Stomach (tissue), 19 donors: Measurements from ENCODE around the gene GOLGA6L10. TPM values are rescaled to one million over a fixed set of nuclear protein-coding genes. Genes with fewer than 3 reads are reported as not detected.
"Not testable (repeated sequence)": the region's sequence is repeated elsewhere in the genome, so short reads cannot be mapped to it uniquely, and the experiment has no call there.

Experiments used
- DNase-seq, 2 donors: peaks; one replicate each; pipeline versions ENCODE4 v3.0.0 to v3.0.0-alpha.2; 2013 to 2019
- H3K27ac ChIP-seq, 5 donors: fragments of 200-600 bp in 4 of 5; sonication (generic) in 4 of 5; one replicate each; pipeline ENCODE4 v1.5.1; 2013 to 2019; ENCODE audit warnings: mild to moderate bottlenecking in 1 of 5, moderate library complexity in 1 of 5
- H3K27me3 ChIP-seq, 3 donors: fragments of 200-600 bp; sonication (generic); one replicate each; pipeline ENCODE4 v1.5.1; 2017 to 2019; ENCODE audit warnings: mixed run types in 1 of 3
- H3K36me3 ChIP-seq, 4 donors: fragments of 200-600 bp; sonication (generic); 1 replicate in 3 of 4; 2 replicates in 1 of 4; pipeline ENCODE4 v1.5.1; 2016 to 2019
- H3K4me1 ChIP-seq, 4 donors: fragments of 200-600 bp; sonication (generic); one replicate each; pipeline ENCODE4 v1.5.1; 2016 to 2019
- H3K4me3 ChIP-seq, 4 donors: fragments of 200-600 bp; sonication (generic) in 3 of 4; one replicate each; pipeline ENCODE4 v1.5.1; 2016 to 2019; ENCODE audit warnings: mild to moderate bottlenecking in 1 of 4
- H3K9me3 ChIP-seq, 4 donors: fragments of 200-600 bp; sonication (generic); one replicate each; pipeline ENCODE4 v1.5.1; 2016 to 2019
- EP300 ChIP-seq: sonication (generic); formaldehyde crosslinking; IDR thresholded peaks from one replicate; pipeline ENCODE4 v1.6.1; 2017; ENCODE audit warnings: antibody characterized with exemption
- POLR2A ChIP-seq, 4 donors: fragments of 450-650 bp; IDR thresholded peaks; one replicate each; pipeline ENCODE4 v1.6.1; 2016; ENCODE audit warnings: antibody characterized with exemption in 4 of 4, control low read depth in 2 of 4, mild to moderate bottlenecking in 1 of 4, moderate library complexity in 1 of 4
- POLR2AphosphoS5 ChIP-seq, 3 donors: sonication (generic); formaldehyde crosslinking; IDR thresholded peaks; one replicate each; pipeline ENCODE4 v1.6.1; 2016; ENCODE audit warnings: antibody characterized with exemption in 3 of 3
- WGBS, 5 donors: extraction: QIAGEN DNeasy Blood & Tissue Kit in 3 of 5; methylation state at CpG; one replicate each; pipeline versions ENCODE4 v1.1.5 to v1.1.7; 2013 to 2018; 5-methylcytosine and 5-hydroxymethylcytosine counted together
- intact Hi-C: fragments of 100-400 bp; cut with DNase I; formaldehyde crosslinking; loops from one replicate; pipeline ENCODE4 v1.15.1; 2023; ENCODE audit warnings: low total_unique reads
- long read RNA-seq, 10 donors: transcript quantifications; one replicate each; lab custom pipeline, GENCODE V29; 2026
- polyA plus RNA-seq, 3 donors: library from polyadenylated mRNA; stranded (reverse); fragments of 200-250 nt; gene quantifications; one replicate each; pipeline ENCODE4 v1.2.3, GENCODE V29; 2013
- total RNA-seq, 5 donors: library from RNA; depleted of rRNA; stranded (reverse); fragments of >200 nt; gene quantifications; one replicate each; pipeline versions ENCODE4 v1.1.0 to v1.2.3, GENCODE V29; 2014 to 2016
- TF ChIP-seq, protein P1 (sequence below), 7 experiments: fragments of 450-650 bp in 4 of 7; fragments of 200-600 bp in 3 of 7; sonication (generic) in 3 of 7; IDR thresholded peaks; one replicate each; pipeline ENCODE4 v1.5.1; 2016 to 2019; ENCODE audit warnings: antibody characterized with exemption in 7 of 7, control low read depth in 2 of 7, mild to moderate bottlenecking in 1 of 7
- donor health status: healthy with polysubstance abuse.
- donor health status: Bipolar disorder and iron deficiency.
- donor health status: healthy.

Gene GOLGA6L10, protein sequence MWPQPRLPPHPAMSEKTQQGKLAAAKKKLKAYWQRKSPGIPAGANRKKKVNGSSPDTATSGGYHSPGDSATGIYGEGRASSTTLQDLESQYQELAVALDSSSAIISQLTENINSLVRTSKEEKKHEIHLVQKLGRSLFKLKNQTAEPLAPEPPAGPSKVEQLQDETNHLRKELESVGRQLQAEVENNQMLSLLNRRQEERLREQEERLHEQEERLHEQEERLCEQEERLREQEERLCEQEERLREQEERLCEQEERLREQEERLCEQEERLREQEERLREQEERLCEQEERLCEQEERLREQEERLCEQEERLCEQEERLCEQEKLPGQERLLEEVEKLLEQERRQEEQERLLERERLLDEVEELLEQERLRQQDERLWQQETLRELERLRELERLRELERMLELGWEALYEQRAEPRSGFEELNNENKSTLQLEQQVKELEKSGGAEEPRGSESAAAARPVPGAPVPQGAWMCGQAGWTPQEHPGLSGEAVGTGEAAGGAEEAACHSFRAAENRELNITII
- 10 to 100 TPM in 2 of 5 donors, 1 to 10 TPM in 2, not detected in 1; 1.0 to 11.6 (median 6.3) TPM for total RNA-seq
- 1 to 10 TPM; 1.7 to 4.4 (median 2.1) TPM for polyA plus RNA-seq
- long read RNA-seq, donor 1: 0 reads
- long read RNA-seq, donor 2: 0 reads
- long read RNA-seq, donor 3, partial matches to known transcripts: 7 of 7 reads
- long read RNA-seq, donor 3, other reads (novel, unspliced or antisense): 0 of 7 reads
- long read RNA-seq, donor 4: 0 reads
- long read RNA-seq, donor 5, partial matches to known transcripts: 9 of 9 reads
- long read RNA-seq, donor 5, other reads (novel, unspliced or antisense): 0 of 9 reads
- long read RNA-seq, donor 6, partial matches to known transcripts: 75 of 75 reads
- long read RNA-seq, donor 6, other reads (novel, unspliced or antisense): 0 of 75 reads
- long read RNA-seq, donor 7: 0 reads
- long read RNA-seq, donor 8, partial matches to known transcripts: 18 of 18 reads
- long read RNA-seq, donor 8, other reads (novel, unspliced or antisense): 0 of 18 reads
- long read RNA-seq, donor 9: 0 reads
- long read RNA-seq, donor 10: 0 reads

DNA sequence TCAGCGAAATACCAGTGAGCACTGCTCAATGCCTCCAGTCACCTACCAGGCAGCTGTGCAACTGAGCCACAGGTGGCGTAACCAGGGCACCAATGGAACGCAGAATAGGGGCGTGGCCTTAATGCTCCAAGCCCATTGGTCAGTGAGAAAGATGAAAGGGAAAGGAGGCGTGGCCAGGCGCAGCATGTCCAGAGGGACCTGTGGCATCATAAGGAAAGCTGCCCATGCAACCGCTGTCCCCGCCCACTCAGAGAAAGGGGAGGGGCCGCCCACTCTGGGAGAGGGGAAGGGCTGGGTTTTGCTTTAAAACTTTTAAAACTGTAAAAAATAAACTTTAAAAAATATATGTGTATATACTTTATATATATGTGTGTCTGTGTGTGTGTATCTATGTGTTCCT, at the start of gene GOLGA6L10:
Gene GOLGA6L10 (minus strand): TSS at position 101 of the 400 bp plus-strand sequence. CDS start 100 bp downstream, at position 1.
- H3K4me1 ChIP-seq, intact Hi-C loops, DNase-seq, H3K36me3 ChIP-seq, H3K4me3 ChIP-seq, H3K27me3 ChIP-seq, H3K9me3 ChIP-seq, H3K27ac ChIP-seq: not testable (repeated sequence)
- WGBS, 5 donors: no CpG with 5 or more reads among the region's 9 CpGs

DNA sequence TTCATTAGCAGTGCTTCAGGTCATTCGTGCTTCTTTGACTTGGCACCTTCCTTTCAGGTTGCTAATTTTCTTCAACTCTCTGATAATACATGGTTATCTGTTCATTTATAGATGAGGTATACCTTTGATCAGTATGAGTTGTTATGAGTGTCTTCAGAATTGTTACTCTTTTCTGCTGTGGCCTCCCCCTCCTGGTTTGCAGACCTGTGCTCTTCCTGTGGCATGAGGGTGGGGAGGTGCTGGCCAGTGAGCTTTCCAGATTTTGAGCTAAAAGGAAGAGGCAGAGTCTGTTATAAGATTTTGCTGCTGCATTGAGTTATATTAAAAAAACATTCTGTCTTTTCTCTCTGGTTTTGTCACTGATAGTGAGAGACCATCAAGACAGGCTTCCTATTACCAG, 49.5 kb upstream of the GOLGA6L10 start:
- Histone ChIP-seq H3K36me3 (no peaks in the 10 kb centered on the region), H3K9me3 (no peaks in the 10 kb centered on the region), H3K4me1 (no peaks in the 10 kb centered on the region), H3K27ac (no peak overlapping the region), H3K27me3 (no peaks in the 10 kb centered on the region), H3K4me3 (no peak overlapping the region)
- 100% methylated on average over 1 of the region's 1 CpG; no CpG with 5 or more reads in 3 of the 5 donors for WGBS, 5 donors
- intact Hi-C loops: no loop called here
- TF ChIP-seq POLR2AphosphoS5 (IDR thresholded peaks at IDR 0.05): no peak
- no peak for TF ChIP-seq EP300
- no peak for DNase-seq

DNA sequence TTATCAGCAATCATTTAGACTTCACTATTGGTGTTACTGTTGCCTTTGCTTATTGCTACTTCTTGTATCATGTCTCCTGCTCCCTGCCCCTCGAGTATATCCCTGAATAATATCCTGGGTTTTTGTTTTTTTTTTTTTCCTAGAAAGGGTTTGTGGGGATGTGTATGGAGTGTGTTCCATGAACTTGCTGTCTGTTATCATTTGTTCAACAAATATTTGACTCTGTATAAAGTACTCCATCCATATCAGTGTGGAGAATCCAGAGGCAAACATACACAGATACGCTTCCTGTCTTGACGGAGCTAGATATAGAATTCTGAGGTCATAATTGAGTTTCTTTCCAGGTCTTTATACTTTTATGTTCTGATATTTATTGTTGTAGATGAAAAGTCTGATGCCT, 48.5 kb upstream of the GOLGA6L10 start:
- TF ChIP-seq POLR2A (IDR thresholded peaks at IDR 0.05): no peak
- no peak for TF ChIP-seq POLR2AphosphoS5 (IDR thresholded peaks at IDR 0.05)
- TF ChIP-seq, protein P1, sequence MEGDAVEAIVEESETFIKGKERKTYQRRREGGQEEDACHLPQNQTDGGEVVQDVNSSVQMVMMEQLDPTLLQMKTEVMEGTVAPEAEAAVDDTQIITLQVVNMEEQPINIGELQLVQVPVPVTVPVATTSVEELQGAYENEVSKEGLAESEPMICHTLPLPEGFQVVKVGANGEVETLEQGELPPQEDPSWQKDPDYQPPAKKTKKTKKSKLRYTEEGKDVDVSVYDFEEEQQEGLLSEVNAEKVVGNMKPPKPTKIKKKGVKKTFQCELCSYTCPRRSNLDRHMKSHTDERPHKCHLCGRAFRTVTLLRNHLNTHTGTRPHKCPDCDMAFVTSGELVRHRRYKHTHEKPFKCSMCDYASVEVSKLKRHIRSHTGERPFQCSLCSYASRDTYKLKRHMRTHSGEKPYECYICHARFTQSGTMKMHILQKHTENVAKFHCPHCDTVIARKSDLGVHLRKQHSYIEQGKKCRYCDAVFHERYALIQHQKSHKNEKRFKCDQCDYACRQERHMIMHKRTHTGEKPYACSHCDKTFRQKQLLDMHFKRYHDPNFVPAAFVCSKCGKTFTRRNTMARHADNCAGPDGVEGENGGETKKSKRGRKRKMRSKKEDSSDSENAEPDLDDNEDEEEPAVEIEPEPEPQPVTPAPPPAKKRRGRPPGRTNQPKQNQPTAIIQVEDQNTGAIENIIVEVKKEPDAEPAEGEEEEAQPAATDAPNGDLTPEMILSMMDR (IDR thresholded peaks at IDR 0.05): no peak
- no peak for TF ChIP-seq EP300
- Histone ChIP-seq H3K9me3 (no peaks in the 10 kb centered on the region), H3K4me1 (no peaks in the 10 kb centered on the region), H3K27me3 (no peaks in the 10 kb centered on the region), H3K4me3 (no peak overlapping the region), H3K27ac (no peak overlapping the region), H3K36me3 (no peaks in the 10 kb centered on the region)
- 40 to 73% (median 60%) methylated on average over 3 of the region's 3 CpGs for WGBS, 5 donors
- no peak for DNase-seq
- intact Hi-C loops: no loop called here

- H3K4me1 ChIP-seq, H3K36me3 ChIP-seq, intact Hi-C loops, DNase-seq, H3K27me3 ChIP-seq, H3K27ac ChIP-seq, H3K9me3 ChIP-seq, H3K4me3 ChIP-seq: not testable (repeated sequence)
- 84 to 94% (median 91%) methylated on average over 1 to 3 of the region's 4 CpGs for WGBS, 5 donors
Observed at GRCh38 chr15:82395788-82396187, 46.5 kb upstream of the GOLGA6L10 start.

- TF ChIP-seq EP300 (no peak), POLR2AphosphoS5 (IDR thresholded peaks at IDR 0.05) (no peak)
- TF ChIP-seq, protein P1 (IDR thresholded peaks at IDR 0.05): no peak
- Histone ChIP-seq H3K4me1 (peaks cover 0 to 4% (median 0%) of the 10 kb centered on the region in 4 donors), H3K4me3 (no peak overlapping the region), H3K27ac (no peak overlapping the region), H3K36me3 (no peaks in the 10 kb centered on the region), H3K9me3 (no peaks in the 10 kb centered on the region), H3K27me3 (no peaks in the 10 kb centered on the region)
- 89 to 99% (median 96%) methylated on average over 4 of the region's 4 CpGs for WGBS, 5 donors
- intact Hi-C loops: no loop called here
- DNase-seq: no peak
Observed at GRCh38 chr15:82393671-82394070, 44.4 kb upstream of the GOLGA6L10 start.

DNA sequence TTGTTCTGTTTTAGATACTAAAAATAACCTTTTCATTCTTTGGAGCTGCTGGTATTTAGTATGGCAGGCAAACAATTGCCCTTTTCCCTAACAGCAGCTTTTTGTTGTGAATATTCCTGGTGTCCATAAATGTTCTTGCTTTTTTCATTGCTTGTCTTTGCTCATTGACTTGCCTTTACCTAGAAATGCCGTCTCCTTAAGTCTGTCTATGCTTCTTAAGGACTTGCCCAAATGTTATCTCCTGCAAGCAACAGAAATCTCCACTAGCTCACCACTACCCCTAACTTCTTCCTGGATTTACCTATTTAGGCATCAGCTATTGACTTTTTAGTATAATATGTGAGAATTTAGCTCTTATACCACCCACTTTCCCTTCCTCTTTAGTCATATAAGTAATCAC, 42.8 kb upstream of the GOLGA6L10 start:
- H3K4me3 ChIP-seq, H3K27ac ChIP-seq, H3K36me3 ChIP-seq, H3K27me3 ChIP-seq, H3K4me1 ChIP-seq, H3K9me3 ChIP-seq, intact Hi-C loops, DNase-seq: not testable (repeated sequence)
- WGBS, 5 donors: 76 to 94% (median 84%) methylated on average over 1 of the region's 1 CpG

GRCh38 chr15:82390152-82390551, 40.9 kb upstream of the GOLGA6L10 start:
- H3K4me3 ChIP-seq, H3K4me1 ChIP-seq, H3K27ac ChIP-seq, H3K9me3 ChIP-seq, H3K27me3 ChIP-seq, DNase-seq, H3K36me3 ChIP-seq, intact Hi-C loops: not testable (repeated sequence)
- 85 to 98% (median 93%) methylated on average over 3 of the region's 3 CpGs for WGBS, 5 donors

GRCh38 chr15:82387209-82387608, 37.9 kb upstream of the GOLGA6L10 start:
- DNase-seq, intact Hi-C loops, H3K4me1 ChIP-seq, H3K27ac ChIP-seq, H3K27me3 ChIP-seq, H3K9me3 ChIP-seq, H3K36me3 ChIP-seq, H3K4me3 ChIP-seq: not testable (repeated sequence)
